ENCODE results near the gene SLC25A23.
"Not testable (repeated sequence)": the region's sequence is repeated elsewhere in the genome, so short reads cannot be mapped to it uniquely, and the experiment has no call there.

The SLC25A23 gene

DNA sequence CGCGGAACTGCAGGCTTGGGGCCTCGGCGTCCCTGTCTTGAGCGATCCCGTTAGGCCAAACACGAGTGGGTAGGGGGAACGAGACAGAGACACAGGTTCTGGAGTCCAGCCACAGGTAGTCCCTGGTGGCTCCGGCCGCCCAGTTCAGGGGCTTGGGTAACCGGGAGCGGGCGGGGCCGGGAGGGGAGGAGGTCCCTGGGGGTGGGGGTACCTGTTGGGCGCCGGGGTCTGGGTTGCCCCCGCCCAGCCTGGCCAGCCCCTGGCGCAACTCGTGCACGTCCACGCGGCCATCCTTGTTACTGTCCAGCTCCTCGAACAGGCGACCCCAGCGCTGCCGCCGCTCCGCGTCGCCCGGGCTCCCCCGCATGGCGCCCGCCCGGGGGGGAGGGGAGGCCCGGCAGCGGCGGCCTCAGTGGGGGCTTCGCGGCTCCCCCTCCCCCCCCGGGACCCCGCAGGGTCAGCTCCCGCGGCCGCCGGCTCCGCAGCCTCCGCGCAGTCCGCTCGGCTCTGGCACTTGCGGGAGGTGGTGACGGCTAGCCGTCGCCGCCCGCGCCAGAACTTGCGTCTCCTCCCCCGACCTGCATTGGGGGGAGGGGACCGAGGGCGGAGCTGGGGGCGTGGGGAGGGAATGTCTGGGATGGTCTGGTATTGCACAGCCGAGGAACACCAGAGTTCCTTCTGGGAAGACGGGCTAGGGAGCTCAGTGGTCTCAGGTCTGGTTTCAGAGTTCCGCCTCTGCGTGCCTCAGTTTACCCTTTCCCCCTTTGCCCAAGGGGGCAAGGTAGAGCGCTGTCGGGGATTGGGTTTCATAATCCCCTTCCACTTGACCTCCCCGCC lies at the start of gene SLC25A23:
Gene SLC25A23 (minus strand): TSS at position 531 of the 837 bp plus-strand sequence. CDS start 164 bp downstream, at position 367.
- DNase-seq, result peak; percentile 35

DNA sequence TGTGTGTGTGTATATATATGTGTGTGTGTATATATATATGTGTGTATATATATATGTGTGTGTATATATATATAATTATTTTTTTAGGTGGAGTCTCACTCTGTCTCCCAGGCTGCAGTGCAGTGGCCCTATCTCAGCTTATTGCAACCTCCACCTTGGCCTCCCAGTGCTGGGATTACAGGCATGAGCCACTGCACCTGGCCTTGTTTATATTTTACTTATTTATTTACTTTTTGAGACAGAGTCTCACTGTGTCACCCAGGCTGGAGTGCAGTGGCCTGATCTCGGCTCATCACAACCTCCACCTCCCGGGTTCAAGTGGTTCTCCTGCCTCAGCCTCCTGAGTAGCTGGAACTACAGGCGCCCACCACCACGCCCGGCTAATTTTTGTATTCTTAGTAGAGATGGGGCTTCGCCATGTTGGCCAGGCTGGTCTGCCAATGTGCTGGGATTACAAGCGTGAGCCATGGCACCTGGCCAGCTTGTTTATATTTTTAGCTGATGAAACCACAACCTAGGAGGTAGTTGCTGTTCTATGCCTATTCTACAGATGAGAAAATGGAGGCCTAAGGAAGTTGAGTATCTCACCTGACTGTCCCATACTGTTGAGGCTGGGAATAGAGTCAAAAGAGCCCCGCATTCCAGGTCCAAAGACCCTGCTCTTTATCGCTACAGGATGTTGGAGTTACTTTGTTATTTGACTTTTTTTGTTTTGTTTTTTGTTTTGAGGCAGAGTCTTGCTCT lies 48.6 kb upstream of the SLC25A23 start:
- DNase-seq, result not testable (repeated sequence)

DNA sequence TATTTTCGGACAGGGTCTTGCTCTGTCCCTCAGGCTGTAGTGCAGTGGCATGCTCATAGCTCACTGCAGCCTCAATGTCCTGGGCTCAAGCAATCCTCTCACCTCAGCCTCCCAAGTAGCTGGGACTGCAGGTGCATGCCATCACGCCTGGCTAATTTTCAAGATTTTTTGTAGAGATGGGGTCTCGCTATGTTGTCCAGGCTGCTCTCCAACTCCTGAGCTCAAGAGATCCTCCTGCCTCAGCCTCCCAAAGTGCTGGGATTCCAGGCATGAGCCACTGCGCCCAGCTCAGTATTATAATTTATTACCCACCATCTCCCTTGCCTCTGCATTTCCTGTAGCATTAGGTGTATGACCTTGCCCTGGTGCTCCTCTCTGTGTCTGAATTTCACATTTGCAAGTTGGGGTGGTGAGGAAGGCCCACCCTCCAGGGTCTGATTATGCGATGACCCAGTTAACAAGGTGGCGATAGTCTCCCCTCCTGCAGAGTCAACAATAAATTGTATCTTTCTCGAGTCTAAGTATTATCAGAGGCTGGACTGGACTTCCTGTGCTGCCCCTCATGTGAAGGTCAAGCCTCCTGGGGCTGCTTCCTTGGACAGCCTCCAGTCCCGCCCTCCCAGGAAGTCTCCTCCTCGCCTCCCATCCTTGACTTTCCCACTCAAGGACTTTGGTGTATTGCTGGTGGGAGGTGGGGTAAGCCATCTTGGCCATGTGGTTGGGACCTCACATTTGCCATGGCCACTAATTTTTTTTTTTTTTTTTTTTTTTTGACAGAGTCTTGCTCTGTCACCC lies 44.0 kb upstream of the SLC25A23 start:
- DNase-seq, result no peak

DNA sequence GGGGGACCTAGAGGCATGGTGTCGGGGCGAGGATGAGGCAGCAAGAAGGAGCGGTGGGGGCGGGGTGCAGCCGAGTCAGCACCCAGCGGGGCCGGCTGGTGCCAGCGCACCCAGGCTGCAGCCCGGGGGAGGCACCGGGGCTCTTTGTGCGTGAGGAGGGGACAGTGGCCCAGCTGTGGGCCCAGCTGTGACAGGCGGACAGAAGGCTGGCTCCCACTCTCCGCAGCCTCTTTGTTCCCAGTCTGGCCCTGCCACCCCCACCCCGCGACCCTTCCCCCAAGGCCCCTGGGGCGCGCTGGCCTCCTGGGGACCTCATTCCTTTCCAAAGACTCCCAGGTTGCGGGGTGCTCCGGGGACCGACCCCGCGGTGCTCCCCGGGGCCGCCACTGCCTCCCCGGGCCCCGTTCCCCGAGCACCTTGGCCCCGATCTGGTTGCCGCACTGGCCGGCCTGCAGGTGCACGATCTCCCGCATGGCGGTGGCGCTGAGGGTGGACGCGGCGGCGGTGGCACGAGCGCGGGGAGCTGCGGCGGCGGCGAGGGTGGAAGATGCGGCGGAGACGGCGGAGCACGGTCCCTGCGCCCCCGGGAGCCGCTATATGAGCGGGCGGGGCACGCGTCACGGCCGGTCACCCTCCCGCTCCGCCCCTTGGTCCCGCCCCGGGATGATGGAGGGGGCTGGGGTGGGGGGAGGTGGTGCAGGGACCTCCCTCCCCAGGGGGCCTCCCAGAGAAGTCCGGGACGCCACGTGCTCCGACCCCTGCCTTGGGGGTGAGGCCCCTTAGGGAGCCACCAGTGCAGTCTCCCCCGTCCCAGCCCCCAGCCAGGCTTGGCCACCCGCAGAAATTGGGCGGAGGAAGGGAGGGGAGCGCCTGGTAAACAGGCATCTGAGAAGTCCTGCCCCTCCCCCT lies 42.4 kb upstream of the SLC25A23 start, which contains the start of gene TUBB4A:
Gene TUBB4A (minus strand): TSS at position 570 of the 909 bp plus-strand sequence. CDS start 97 bp downstream, at position 473.
- DNase-seq, result no peak

DNA sequence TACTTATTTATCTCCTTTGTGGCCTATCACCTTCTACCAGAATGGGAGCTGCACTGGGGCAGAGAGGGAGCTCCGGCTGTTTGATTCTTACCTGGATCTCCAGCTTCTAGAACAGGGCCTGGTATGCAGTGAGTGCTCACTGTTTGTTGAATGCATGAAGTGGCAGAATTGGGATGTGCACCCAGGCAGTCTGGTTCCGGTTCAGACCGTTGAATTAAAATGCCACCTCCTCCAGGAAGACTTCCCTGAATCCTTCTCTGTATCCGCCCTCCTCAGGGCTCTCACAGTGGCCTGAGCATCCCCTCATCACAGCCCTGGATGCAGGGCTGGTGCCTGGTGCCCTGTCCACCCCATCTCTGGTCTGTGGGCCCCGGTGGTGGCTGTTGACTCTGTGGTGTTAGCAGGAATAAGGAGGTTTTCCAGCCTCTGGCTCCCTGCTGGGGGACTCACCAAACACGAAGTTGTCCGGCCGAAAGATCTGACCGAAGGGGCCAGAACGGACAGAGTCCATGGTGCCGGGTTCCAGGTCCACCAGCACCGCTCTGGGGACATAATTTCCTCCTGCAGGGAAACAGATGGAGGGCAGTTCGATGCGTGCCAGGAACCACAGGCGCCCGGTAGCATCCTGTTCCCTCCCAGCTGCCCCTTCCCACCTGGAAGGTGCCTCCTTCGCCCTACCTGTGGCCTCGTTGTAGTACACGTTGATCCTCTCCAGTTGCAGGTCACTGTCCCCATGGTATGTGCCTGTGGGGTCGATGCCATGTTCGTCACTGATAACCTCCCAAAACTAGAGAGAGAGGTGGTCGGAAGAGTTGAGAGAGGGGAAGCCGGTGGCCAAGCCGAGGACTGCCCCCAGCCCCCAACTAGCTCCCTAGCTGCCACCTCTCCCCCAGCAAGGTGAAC lies 41.5 kb upstream of the SLC25A23 start:
- DNase-seq, result no peak

DNA sequence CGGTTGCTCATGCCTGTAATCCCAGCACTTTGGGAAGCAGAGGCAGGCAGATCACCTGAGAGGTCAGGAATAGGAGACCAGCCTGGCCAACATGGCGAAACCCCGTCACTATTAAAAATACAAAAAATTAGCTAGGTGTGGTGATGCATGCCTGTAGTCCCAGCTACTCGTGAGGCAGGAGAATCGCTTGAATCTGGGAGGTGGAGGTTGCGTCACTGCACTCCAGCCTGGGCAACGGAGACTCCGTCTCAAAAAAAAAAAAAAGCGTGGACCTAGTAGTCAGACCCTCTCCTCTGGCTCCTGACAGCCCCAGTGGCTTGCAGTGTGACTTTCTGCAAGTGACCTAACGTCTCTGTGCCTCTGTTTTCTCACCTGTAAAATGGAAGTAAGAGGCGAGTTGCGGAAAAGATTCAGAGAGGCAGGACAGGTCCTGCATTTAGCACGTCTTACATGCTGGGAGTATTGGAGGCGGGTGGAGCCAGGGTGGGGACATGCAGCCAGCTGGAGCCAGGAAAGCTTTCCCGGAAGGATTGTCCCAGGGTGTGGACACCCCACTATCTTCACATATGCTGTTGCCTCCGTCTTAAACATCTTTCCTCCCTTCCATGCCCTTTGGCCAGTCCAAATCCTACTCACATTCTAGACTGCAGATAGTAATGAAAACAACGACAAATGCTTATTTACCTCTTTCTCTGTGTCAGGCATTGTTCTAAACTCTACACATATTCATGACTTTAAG lies 39.6 kb upstream of the SLC25A23 start:
- no peak for DNase-seq

DNA sequence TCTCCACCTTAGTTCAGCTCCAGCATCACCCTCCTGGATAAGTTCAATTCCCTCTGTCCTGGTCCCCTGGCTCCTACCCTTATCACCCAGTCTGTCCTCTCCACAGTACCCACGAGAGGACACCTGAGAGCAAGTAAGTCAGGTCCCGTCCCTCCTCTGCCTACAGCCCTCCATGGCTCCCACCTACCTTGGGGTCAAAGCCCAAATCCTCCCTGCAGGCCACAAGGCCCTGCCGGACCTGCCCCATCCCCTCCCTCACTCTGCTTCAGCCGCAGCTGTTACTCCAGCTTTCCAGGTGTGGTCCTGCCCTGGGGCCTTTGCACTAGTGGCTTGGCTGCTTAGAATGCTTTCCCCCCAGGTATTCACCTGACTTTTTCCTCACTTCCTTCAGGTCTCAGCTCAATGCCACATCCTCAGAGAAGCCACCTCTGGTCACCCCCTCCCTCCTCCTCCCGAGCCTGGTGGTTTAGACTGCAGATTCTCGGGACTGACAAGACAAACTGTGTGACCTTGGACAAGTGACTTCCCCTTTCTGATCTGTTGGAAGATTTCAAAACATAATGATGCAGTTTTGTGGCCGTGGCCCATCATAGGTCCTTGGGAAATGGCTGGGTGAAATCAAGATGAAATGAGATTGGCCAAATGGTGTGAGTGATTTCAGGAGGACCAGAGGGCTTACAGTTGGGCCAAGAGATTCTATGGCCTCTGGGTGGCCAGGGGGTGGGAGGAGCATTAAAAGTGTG lies 38.9 kb upstream of the SLC25A23 start:
- DNase-seq, result peak; percentile 84

DNA sequence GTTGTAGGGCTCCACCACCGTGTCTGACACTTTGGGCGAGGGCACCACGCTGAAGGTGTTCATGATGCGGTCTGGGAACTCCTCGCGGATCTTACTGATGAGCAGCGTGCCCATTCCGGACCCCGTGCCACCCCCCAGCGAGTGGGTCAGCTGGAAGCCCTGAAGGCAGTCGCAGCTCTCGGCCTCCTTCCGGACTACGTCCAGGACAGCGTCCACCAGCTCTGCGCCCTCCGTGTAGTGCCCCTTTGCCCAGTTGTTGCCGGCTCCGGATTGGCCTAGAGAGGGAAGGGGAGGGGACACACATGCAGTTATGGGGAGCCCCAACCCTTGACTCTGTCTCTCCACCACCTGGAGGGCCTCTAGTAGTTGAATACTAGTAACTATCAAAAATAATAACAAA lies 36.4 kb upstream of the SLC25A23 start:
- no peak for DNase-seq

DNA sequence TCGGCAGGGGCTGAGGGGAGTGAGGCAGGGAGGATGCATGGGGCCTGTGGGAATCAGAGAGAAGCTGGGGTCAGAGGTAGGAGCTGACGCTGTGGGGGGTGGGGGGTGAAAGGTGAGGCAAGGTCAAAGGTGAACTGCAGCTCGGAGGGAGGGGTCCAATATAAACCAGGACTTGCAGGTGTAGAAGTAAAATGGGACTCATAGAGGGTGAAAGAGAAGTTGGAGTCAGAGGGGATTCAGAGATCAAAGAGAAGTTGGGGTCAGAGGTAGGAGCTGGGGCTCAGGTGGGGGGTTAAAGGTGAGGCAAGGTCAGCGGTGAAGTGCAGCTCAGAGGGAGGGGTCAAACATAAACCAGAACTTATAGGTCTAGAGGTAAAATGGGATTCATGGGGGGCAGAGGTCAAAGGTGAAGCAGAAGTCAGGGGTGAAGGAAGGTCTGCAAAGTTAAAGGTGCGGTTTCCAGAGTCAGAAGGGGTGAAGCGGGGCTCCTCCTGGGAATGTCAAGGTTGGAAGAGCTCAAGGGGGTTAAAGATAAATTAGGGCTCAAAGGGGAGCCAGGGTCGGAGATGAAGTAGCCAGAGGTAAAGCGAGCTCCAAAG lies 34.9 kb upstream of the SLC25A23 start:
- DNase-seq, result no peak

DNA sequence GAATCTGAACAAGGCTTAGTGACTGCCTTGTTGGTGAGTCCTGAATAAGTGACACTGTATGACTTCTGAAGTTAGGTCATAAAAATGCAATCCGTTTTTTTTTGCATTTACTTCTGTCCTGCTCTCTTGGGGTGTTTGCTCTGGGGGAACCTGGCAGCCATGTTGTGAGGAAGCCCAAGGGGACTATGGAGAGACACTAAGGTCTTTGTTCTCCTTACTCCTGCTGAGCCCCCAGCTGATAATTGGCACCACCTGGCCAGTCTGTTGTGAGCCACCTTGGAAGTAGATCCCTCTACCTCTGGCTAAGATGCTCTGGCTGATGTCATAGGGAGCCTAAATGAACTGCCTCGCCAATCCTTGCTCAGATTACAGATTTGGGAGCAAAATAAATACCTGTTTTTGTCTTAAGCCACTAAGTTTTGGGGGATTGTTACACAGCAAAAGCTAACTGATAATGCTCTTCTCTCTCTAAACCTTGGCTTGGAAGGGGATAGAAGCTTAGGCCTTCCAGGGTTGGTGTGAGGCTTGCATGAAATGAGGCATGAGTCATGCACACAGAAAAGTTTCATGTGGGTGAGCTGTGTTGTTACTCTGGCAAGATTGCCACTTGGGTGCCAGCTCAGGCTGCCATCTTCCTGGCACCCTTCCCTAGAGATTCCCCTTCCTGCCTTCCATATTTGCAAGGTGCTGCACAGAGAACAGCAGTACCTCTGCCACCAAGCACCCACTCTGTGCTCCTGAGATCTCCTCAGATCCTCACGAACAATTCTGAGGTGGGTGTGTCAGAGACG lies 32.4 kb upstream of the SLC25A23 start:
- no peak for DNase-seq

DNA sequence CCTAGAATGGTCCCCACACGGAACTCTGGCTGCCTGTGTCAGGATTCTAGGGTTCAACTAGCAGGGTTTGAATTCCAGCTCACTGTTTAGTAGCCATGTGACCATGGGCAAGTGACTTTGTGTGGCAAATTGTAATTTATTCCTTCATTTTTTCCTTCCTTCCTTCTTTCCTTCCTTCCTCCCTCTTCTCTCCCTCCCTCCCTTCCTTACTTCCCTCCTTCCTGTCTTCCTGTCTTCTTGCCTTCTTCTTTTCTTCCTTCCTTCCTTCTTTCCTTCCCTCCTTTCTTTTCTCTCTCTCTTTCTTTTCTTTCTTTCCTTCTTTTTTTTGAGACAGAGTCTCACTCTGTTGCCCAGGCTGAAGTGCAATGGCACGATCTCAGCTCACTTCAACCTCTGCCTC lies 30.5 kb upstream of the SLC25A23 start:
- DNase-seq, result no peak

DNA sequence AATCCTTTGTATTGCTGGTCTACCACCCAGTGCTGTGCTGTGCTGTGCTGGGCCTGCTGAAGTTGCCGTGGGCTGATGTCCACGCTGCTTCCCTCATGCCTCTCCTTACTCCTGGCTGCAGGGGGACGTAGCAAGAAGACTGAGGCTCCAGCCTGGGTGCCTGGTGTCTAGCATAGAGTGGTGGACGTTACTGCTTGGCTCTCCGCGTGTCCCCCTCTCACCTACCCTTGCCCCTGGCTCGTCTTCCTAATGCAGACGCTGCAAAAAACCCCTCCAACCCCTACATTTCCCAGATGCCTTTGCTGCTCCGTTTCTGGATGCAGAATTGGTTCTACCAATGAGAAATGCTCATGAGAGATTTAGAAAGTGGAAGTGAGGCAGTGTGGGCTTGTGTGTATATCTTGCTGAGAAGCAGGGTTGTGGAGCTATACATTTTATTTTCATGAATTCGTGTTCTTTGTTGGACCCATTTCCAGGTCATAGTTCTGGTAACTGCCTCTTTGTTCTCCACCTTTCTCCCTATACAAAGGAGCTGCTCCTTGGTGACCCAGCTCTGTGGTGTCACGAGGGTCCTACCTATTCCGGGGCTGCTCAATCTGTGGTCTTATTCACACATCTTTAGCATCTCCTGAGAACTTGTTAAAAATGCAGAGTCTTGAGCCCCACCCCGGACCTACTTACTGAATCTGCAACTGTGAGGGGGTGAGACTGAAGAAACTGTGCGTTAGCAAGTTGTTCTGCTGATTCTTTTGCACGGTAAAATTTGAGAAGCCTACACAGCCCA lies 29.9 kb upstream of the SLC25A23 start:
- DNase-seq, result peak; percentile 38

DNA sequence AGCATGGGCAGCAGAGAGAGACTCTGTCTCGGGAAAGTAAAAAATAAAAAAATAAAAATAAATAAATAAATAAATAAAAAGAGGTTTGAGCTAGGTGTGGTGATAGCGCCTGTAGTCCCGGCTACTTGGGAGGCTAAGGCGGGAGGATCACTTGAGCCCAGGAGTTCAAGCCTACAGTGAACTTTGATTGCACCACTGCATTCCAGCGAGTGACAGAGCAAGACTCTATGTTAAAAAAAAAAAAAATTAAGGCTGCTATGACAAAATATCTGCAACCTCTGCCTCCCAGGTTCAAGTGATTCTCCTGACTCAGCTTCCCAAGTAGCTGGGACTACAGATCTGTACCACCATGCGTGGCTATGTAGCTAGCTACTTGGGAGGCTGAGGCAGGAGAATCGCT lies 25.2 kb upstream of the SLC25A23 start:
- DNase-seq, result no peak

DNA sequence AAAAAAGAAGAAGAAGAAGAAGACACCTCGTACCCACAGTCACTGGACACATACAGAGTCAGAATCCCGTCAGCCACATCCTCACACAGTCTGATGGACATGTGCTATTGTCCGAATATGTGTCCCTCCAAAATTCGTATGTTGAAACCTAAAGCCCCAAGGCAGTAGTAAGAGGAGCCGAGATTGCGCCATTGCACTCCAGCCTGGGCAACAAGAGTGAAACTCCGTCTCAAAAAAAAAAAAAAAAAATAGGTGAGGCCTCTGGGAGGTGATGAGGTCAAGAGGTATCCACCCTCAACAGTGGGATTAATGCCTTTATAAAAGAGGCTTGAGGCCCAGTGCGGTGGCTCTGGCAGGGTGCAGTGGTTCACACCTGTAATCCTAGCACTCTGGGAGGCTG lies 24.6 kb upstream of the SLC25A23 start:
- no peak for DNase-seq

DNA sequence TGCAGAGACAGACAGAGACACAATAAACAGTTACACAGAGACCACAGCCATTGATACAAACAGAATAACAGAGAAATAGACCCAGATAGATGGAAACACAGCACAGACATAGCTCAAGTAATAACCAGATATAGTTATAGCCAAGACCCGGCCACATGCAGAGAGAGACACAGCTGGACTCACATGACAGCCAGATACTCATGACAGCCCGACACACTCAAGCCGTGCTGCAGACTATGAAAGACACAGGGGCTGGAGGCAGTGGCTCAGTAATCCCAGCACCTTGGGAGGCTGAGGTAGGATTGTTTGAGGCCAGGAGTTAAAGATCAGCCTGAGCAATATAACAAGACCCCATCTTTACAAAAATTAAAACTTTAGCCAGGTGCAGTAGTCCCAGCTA lies 23.6 kb upstream of the SLC25A23 start:
- DNase-seq, result no peak

DNA sequence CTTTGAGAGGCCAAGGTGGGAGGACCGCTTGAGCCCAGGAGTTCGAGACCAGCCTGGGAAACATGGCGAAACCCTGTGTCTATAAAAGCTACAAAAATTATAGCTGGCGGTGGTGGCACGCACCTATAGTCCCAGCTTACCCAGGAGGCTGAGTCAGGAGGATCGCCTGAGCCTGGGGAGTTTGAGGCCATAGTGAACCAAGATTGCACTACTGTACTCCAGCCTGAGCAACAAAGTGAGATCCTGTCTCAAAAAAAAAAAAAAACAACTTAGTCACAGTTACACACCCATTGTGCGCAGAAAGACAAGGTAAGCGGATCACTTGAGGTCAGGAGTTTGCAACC lies 22.7 kb upstream of the SLC25A23 start:
- DNase-seq, result no peak

DNA sequence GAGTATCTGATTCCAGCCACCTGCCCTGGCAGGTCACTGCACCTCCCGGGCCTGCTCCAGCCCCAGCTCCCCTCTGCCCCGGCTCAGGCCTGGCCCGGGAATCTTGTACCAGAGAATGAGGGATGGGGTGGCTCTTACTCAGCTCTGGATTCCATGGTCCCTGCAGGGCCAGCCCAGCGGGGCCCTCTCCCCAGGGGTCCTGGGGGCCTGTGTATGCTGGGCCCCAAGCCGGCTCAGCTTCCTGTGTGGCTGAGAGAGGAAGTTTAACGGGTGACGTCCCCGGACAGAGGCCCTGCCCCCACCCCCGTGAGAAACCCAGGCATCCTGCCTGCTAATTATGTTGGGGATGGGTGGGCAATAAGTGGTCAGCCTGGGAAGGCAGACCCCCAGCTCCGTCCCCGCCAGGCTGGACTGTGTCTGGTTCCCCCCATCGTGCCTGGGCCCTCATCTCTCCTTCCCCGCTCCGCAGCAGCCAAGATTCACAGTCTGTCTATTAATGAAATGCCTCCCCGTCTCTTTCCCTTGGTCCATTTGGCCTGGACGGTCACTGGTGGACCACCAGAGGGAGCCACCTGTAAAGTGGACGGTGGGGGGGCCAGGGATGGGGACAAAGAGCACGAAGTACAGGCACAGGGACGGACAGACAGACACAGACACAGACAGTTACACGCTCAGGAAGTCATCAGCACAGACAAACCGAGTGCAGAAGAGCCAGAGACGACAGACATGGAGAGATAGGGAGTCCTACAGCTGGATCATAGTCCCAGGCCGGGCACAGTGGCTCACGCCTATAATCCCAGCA lies 22.1 kb upstream of the SLC25A23 start, which contains the start of gene DENND1C:
Gene DENND1C (minus strand): TSS at position 247 of the 802 bp plus-strand sequence. CDS start 92 bp downstream, at position 155.
- DNase-seq, result peak; percentile 58
